GM23248 (cell line): ENCODE results near the gene PRKACB. TPM values are rescaled to one million over a fixed set of nuclear protein-coding genes. Genes with fewer than 3 reads are reported as not detected.

Experiments
- DNase-seq: peaks from one replicate; pipeline ENCODE4 v3.0.0-alpha.2; 2015
- H2AFZ ChIP-seq: fragments of 200-600 bp; sonication (generic); 2 replicates; pipeline ENCODE4 v1.6.1; 2016; ENCODE audit warnings: antibody characterized with exemption
- H3F3A ChIP-seq: fragments of 200-600 bp; sonication (generic); 2 replicates; pipeline ENCODE4 v1.6.1; 2016; ENCODE audit warnings: mild to moderate bottlenecking, antibody characterized with exemption, mixed run types; ENCODE audit not compliant: insufficient read depth
- H3K27ac ChIP-seq: fragments of 200-600 bp; sonication (generic); 2 replicates; pipeline ENCODE4 v1.5.1; 2016; ENCODE audit warnings: mild to moderate bottlenecking
- H3K27me3 ChIP-seq: fragments of 200-600 bp; sonication (generic); replicated peaks from 2 replicates; pipeline ENCODE4 v1.6.1; 2016; ENCODE audit warnings: mild to moderate bottlenecking; ENCODE audit not compliant: insufficient read depth
- H3K36me3 ChIP-seq: fragments of 200-600 bp; sonication (generic); 2 replicates; pipeline ENCODE4 v1.6.1; 2016; ENCODE audit warnings: low read depth, mild to moderate bottlenecking
- H3K4me1 ChIP-seq: fragments of 200-600 bp; sonication (generic); 2 replicates; pipeline ENCODE4 v1.6.1; 2016; ENCODE audit warnings: mild to moderate bottlenecking; ENCODE audit not compliant: insufficient read depth
- H3K4me2 ChIP-seq: fragments of 200-600 bp; sonication (generic); one replicate; pipeline ENCODE4 v1.6.1; 2016; ENCODE audit warnings: mild to moderate bottlenecking; ENCODE audit not compliant: unreplicated experiment
- H3K4me3 ChIP-seq: fragments of 200-600 bp; sonication (generic); 2 replicates; pipeline ENCODE4 v1.5.1; 2016; ENCODE audit warnings: mild to moderate bottlenecking
- H3K79me2 ChIP-seq: fragments of 200-600 bp; sonication (generic); 2 replicates; pipeline ENCODE4 v1.6.1; 2016; ENCODE audit warnings: mild to moderate bottlenecking; ENCODE audit not compliant: insufficient read depth
- H3K9ac ChIP-seq: fragments of 200-600 bp; sonication (generic); 2 replicates; pipeline ENCODE4 v1.6.1; 2016; ENCODE audit warnings: mild to moderate bottlenecking
- H3K9me2 ChIP-seq: fragments of 200-600 bp; sonication (generic); 2 replicates; pipeline ENCODE4 v1.6.1; 2016; ENCODE audit warnings: mixed run types, mild to moderate bottlenecking, moderate library complexity; ENCODE audit not compliant: insufficient read depth
- H3K9me3 ChIP-seq: fragments of 200-600 bp; sonication (generic); one replicate; pipeline ENCODE4 v1.6.1; 2017; ENCODE audit warnings: low read depth
- H4K20me1 ChIP-seq: fragments of 200-600 bp; sonication (generic); 2 replicates; pipeline ENCODE4 v1.6.0; 2016; ENCODE audit not compliant: insufficient read depth
- EZH2 ChIP-seq: fragments of 200-600 bp; sonication (generic); IDR thresholded peaks from 2 replicates; pipeline ENCODE4 v1.6.1; 2018; ENCODE audit warnings: antibody characterized with exemption, mild to moderate bottlenecking; ENCODE audit not compliant: insufficient read depth, poor library complexity, severe bottlenecking
- EZH2phosphoT487 ChIP-seq: fragments of 200-600 bp; sonication (generic); IDR thresholded peaks from 2 replicates; pipeline ENCODE4 v1.6.1; 2018; ENCODE audit warnings: antibody characterized with exemption, moderate library complexity, mild to moderate bottlenecking, low read depth; ENCODE audit not compliant: insufficient read depth
- WGBS, 2 experiments: methylation state at CpG; one replicate each; pipeline ENCODE4 v1.1.6; 2015 to 2017; ENCODE audit warnings: low lambda C conversion rate in 2 of 2, low coverage in 1 of 2; ENCODE audit errors: missing lambda C conversion rate in 2 of 2; 5-methylcytosine and 5-hydroxymethylcytosine counted together
- in situ Hi-C: fragments of 300-500 bp; cut with MboI; formaldehyde crosslinking; loops from 2 replicates; pipeline ENCODE4 v1.15.0; 2020
- polyA plus RNA-seq: library from polyadenylated mRNA; unstranded; fragments of >200 nt; fragmentation: Nextera tagmentation; extraction: Ambion mirVana; gene quantifications from 2 replicates; pipeline ENCODE4 v1.2.1, GENCODE V29; 2016
- total RNA-seq: library from RNA; depleted of rRNA; stranded (reverse); fragments of >200 nt; shearing (Covaris generic); gene quantifications from 2 replicates; pipeline ENCODE4 v1.2.3, GENCODE V29; 2014

PRKACB gene
- total and polyA plus RNA-seq, 2 experiments from 2014 or later, result 23.9 to 25.6 TPM

GRCh38 chr1:84166797-84167196 is 22.7 kb downstream of the PRKACB start:
- Histone ChIP-seq H4K20me1 (no peaks in the 10 kb centered on the region), H3K4me1 (peaks cover 7% of the 10 kb centered on the region), H3K9me2 (no peaks in the 10 kb centered on the region), H3K9me3 (no peaks in the 10 kb centered on the region), H3K27me3 (no peaks in the 10 kb centered on the region), H2AFZ (no peak overlapping the region), H3K4me3 (no peak overlapping the region), H3K36me3 (no peaks in the 10 kb centered on the region), H3K4me2 (no peak overlapping the region), H3K27ac (no peak overlapping the region), H3F3A (no peaks in the 10 kb centered on the region), H3K9ac (no peak overlapping the region), H3K79me2 (no peaks in the 10 kb centered on the region)
- WGBS, 2 experiments, result 100% methylated on average over 1 of the region's 1 CpG
- DNase-seq, result no peak
- TF ChIP-seq EZH2phosphoT487 (no peak), EZH2 (no peak)
- in situ Hi-C loops, result loop anchor here (25.0 kb wide), 1 partner anchor 446 kb away; no protein-coding TSS in a partner anchor

- no peaks in the 10 kb centered on the region for H3K36me3 ChIP-seq
- no peaks in the 10 kb centered on the region for H3K79me2 ChIP-seq
- H3K4me1 ChIP-seq, result peaks cover 3% of the 10 kb centered on the region
- no peak overlapping the region for H3K4me2 ChIP-seq
- TF ChIP-seq EZH2phosphoT487, result no peak
- no peak for TF ChIP-seq EZH2
- no peak overlapping the region for H3K9ac ChIP-seq
- H3K27ac ChIP-seq, result no peak overlapping the region
- H3K9me3 ChIP-seq, result no peaks in the 10 kb centered on the region
- H3K4me3 ChIP-seq, result no peak overlapping the region
- H3K9me2 ChIP-seq, result 0 out of 2 replicates have a peak, but pooled peaks cover 2% of the 10 kb centered on the region
- H4K20me1 ChIP-seq, result no peaks in the 10 kb centered on the region
- H3F3A ChIP-seq, result 0 out of 2 replicates have a peak, but pooled peaks cover 7% of the 10 kb centered on the region
- no peak for DNase-seq
- no peak overlapping the region for H2AFZ ChIP-seq
- in situ Hi-C loops, result loop anchor here (25.0 kb wide), 1 partner anchor 444 kb away; no protein-coding TSS in a partner anchor
- H3K27me3 ChIP-seq, result no peaks in the 10 kb centered on the region
- 92 to 95% methylated on average over 2 of the region's 2 CpGs for WGBS, 2 experiments
These were observed 24.7 kb downstream of the PRKACB start for GRCh38 chr1:84168783-84169182.

- in situ Hi-C loops, result loop anchor here (25.0 kb wide), 1 partner anchor 442 kb away; no protein-coding TSS in a partner anchor
- Histone ChIP-seq H3K36me3 (no peaks in the 10 kb centered on the region), H3K4me1 (peaks cover 11% of the 10 kb centered on the region), H3K27me3 (no peaks in the 10 kb centered on the region), H3F3A (peaks cover 17% of the 10 kb centered on the region; the same call in 1 of the 2 replicates), H3K9me3 (no peaks in the 10 kb centered on the region), H3K9me2 (0 out of 2 replicates have a peak, but pooled peaks cover 2% of the 10 kb centered on the region), H4K20me1 (no peaks in the 10 kb centered on the region), H2AFZ (no peak overlapping the region), H3K4me2 (no peak overlapping the region), H3K79me2 (no peaks in the 10 kb centered on the region), H3K4me3 (no peak overlapping the region), H3K9ac (no peak overlapping the region), H3K27ac (no peak overlapping the region)
- WGBS, 2 experiments, result 94 to 100% methylated on average over 1 of the region's 1 CpG
- TF ChIP-seq EZH2phosphoT487 (no peak), EZH2 (no peak)
- no peak for DNase-seq
These were observed 26.1 kb downstream of the PRKACB start for GRCh38 chr1:84170171-84170570.

GRCh38 chr1:84171481-84171880 is 27.4 kb downstream of the PRKACB start:
- Histone ChIP-seq H3K9me3 (no peaks in the 10 kb centered on the region), H4K20me1 (no peaks in the 10 kb centered on the region), H3K4me1 (peaks cover 11% of the 10 kb centered on the region), H3K4me2 (no peak overlapping the region), H3K4me3 (no peak overlapping the region), H2AFZ (no peak overlapping the region), H3K9me2 (0 out of 2 replicates have a peak, but pooled peaks cover 2% of the 10 kb centered on the region), H3K36me3 (no peaks in the 10 kb centered on the region), H3K9ac (no peak overlapping the region), H3K27ac (no peak overlapping the region), H3K79me2 (no peaks in the 10 kb centered on the region), H3F3A (peaks cover 17% of the 10 kb centered on the region; the same call in 1 of the 2 replicates), H3K27me3 (no peaks in the 10 kb centered on the region)
- DNase-seq, result no peak
- 89 to 91% methylated on average over 2 of the region's 2 CpGs for WGBS, 2 experiments
- in situ Hi-C loops, result loop anchor here (25.0 kb wide), 1 partner anchor 441 kb away; no protein-coding TSS in a partner anchor
- TF ChIP-seq EZH2, result no peak
- no peak for TF ChIP-seq EZH2phosphoT487
